Neuronal stem cell (in vitro differentiated cells): Measurements from ENCODE around the gene RAB17.
A peak's percentile ranks its signal among the peaks of the same experiment; 100 is the strongest.

Experiments
- DNase-seq: peaks from one replicate; pipeline ENCODE4 v3.0.0-alpha.2; 2013; ENCODE audit warnings: low spot score
- H2AFZ ChIP-seq: one replicate; pipeline ENCODE4 v1.6.1; 2013; ENCODE audit warnings: mild to moderate bottlenecking, low read length, inconsistent platforms
- H2AK5ac ChIP-seq: 2 replicates; pipeline ENCODE4 v1.6.1; 2013; ENCODE audit warnings: low read depth, mild to moderate bottlenecking, inconsistent platforms, low read length, moderate library complexity, mixed read lengths
- H2BK120ac ChIP-seq: 2 replicates; pipeline ENCODE4 v1.6.1; 2013; ENCODE audit warnings: low read depth, mild to moderate bottlenecking, inconsistent platforms, low read length, moderate library complexity, mixed read lengths
- H2BK12ac ChIP-seq: one replicate; pipeline ENCODE4 v1.6.1; 2013; ENCODE audit warnings: low read length, inconsistent platforms
- H2BK15ac ChIP-seq: 2 replicates; pipeline ENCODE4 v1.6.1; 2013; ENCODE audit warnings: mild to moderate bottlenecking, low read length, inconsistent platforms, mixed read lengths
- H2BK5ac ChIP-seq: one replicate; pipeline ENCODE4 v1.6.1; 2013; ENCODE audit warnings: inconsistent platforms, mild to moderate bottlenecking, low read length, moderate library complexity
- H3K14ac ChIP-seq: one replicate; pipeline ENCODE4 v1.6.1; 2013; ENCODE audit warnings: low read length, inconsistent platforms
- H3K18ac ChIP-seq: 2 replicates; pipeline ENCODE4 v1.6.1; 2013; ENCODE audit warnings: low read length, inconsistent platforms
- H3K23ac ChIP-seq: 2 replicates; pipeline ENCODE4 v1.6.1; 2013; ENCODE audit warnings: low read depth, mild to moderate bottlenecking, mixed read lengths, low read length, inconsistent platforms; ENCODE audit not compliant: poor library complexity
- H3K27ac ChIP-seq: replicated peaks from 3 replicates; pipeline ENCODE4 v1.5.1; 2013; ENCODE audit warnings: low read length, inconsistent platforms
- H3K27me3 ChIP-seq, 3 experiments: 2 replicates each; pipeline ENCODE4 v1.6.1; 2013; ENCODE audit warnings: low read length in 3 of 3, mild to moderate bottlenecking in 2 of 3, inconsistent platforms in 1 of 3, low read depth in 1 of 3, mixed read lengths in 1 of 3, moderate library complexity in 1 of 3; ENCODE audit not compliant: control insufficient read depth in 3 of 3, insufficient read depth in 3 of 3
- H3K36me3 ChIP-seq, 2 donors: replicated peaks in 1 of 2; 2 replicates each; pipeline ENCODE4 v1.6.1; 2013; ENCODE audit warnings: low read length in 2 of 2; ENCODE audit not compliant: control insufficient read depth in 2 of 2, insufficient read depth in 2 of 2
- H3K4ac ChIP-seq: 2 replicates; pipeline ENCODE4 v1.6.1; 2013; ENCODE audit warnings: inconsistent platforms, mild to moderate bottlenecking, low read length, moderate library complexity
- H3K4me1 ChIP-seq, 2 donors: 1 replicate in 1 of 2; 2 replicates in 1 of 2; pipeline ENCODE4 v1.6.1; 2013; ENCODE audit warnings: low read length in 2 of 2, low read depth in 1 of 2; ENCODE audit not compliant: control insufficient read depth in 2 of 2, insufficient read depth in 1 of 2
- H3K4me2 ChIP-seq: one replicate; pipeline ENCODE4 v1.6.1; 2013; ENCODE audit warnings: mild to moderate bottlenecking, low read length, inconsistent platforms; ENCODE audit not compliant: insufficient read depth, poor library complexity, severe bottlenecking
- H3K4me3 ChIP-seq, 2 donors: 2 replicates each; pipeline ENCODE4 v1.5.1; 2013; ENCODE audit warnings: low read length in 2 of 2, mild to moderate bottlenecking in 2 of 2, inconsistent platforms in 1 of 2, moderate library complexity in 1 of 2
- H3K79me1 ChIP-seq: one replicate; pipeline ENCODE4 v1.6.1; 2013; ENCODE audit warnings: low read depth, mild to moderate bottlenecking, inconsistent platforms, low read length, moderate library complexity
- H3K9ac ChIP-seq: one replicate; pipeline ENCODE4 v1.6.1; 2013; ENCODE audit warnings: mild to moderate bottlenecking, low read depth, low read length, inconsistent platforms; ENCODE audit not compliant: poor library complexity
- H3K9me3 ChIP-seq, 2 donors: replicated peaks in 1 of 2; 2 replicates each; pipeline versions ENCODE3 to v1.6.1; 2013; ENCODE audit warnings: low read length in 2 of 2, mild to moderate bottlenecking in 2 of 2, inconsistent platforms in 1 of 2, low read depth in 1 of 2, mixed read lengths in 1 of 2, moderate library complexity in 1 of 2; ENCODE audit not compliant: control insufficient read depth in 2 of 2, insufficient read depth in 1 of 2
- H4K8ac ChIP-seq: one replicate; pipeline ENCODE4 v1.6.1; 2013; ENCODE audit warnings: low read depth, mild to moderate bottlenecking, inconsistent platforms, low read length, moderate library complexity
- H4K91ac ChIP-seq: one replicate; pipeline ENCODE4 v1.6.1; 2013; ENCODE audit warnings: low read length, low read depth, mild to moderate bottlenecking, inconsistent platforms; ENCODE audit not compliant: poor library complexity
- WGBS, 2 donors: extraction: QIAGEN DNeasy Blood & Tissue Kit; methylation state at CpG; one replicate each; pipeline ENCODE4 v1.1.7; 2013; ENCODE audit warnings: missing lambda C conversion rate in 2 of 2, mixed read lengths in 1 of 2; ENCODE audit not compliant: insufficient read length in 2 of 2, insufficient replicate concordance in 1 of 2; ENCODE audit errors: extremely low coverage in 2 of 2; 5-methylcytosine and 5-hydroxymethylcytosine counted together

RAB17 gene

GRCh38 chr2:237631007-237631785 lies 40.7 kb upstream of the RAB17 start:
- Histone ChIP-seq H2BK5ac (no peak overlapping the region), H3K27ac (no peak overlapping the region), H3K23ac (peak overlapping the region; percentile 69), H2BK120ac (no peak overlapping the region), H2BK12ac (no peak overlapping the region), H3K4me1 (peaks cover 3 to 9% of the 10 kb centered on the region in 2 donors), H3K36me3 (peaks cover 2 to 34% of the 10 kb centered on the region in 2 donors), H4K91ac (no peak overlapping the region), H3K14ac (no peak overlapping the region), H3K9me3 (peaks cover 0 to 18% of the 10 kb centered on the region in 2 donors), H3K79me1 (peaks cover 2% of the 10 kb centered on the region), H3K9ac (no peak overlapping the region), H3K4me3 (no peak overlapping the region), H3K4ac (no peak overlapping the region), H2BK15ac (no peak overlapping the region), H4K8ac (no peak overlapping the region), H2AFZ (no peak overlapping the region), H2AK5ac (no peak overlapping the region), H3K4me2 (no peak overlapping the region), H3K27me3 (peaks cover 4 to 21% (median 8%) of the 10 kb centered on the region in 3 experiments), H3K18ac (no peak overlapping the region)
- WGBS, 2 donors: no CpG with 5 or more reads among the region's 14 CpGs
- no peak for DNase-seq

GRCh38 chr2:237630216-237631000 lies 39.9 kb upstream of the RAB17 start:
- WGBS, 2 donors: no CpG with 5 or more reads among the region's 12 CpGs

GRCh38 chr2:237629739-237630138 lies 39.2 kb upstream of the RAB17 start:
- no peak overlapping the region for H2AFZ ChIP-seq
- H4K8ac ChIP-seq: no peak overlapping the region
- H3K4me2 ChIP-seq: no peak overlapping the region
- H3K18ac ChIP-seq: no peak overlapping the region
- peaks cover 4 to 31% (median 11%) of the 10 kb centered on the region in 3 experiments for H3K27me3 ChIP-seq
- no peak for DNase-seq
- no peak overlapping the region for H2BK12ac ChIP-seq
- peaks cover 0 to 15% of the 10 kb centered on the region in 2 donors for H3K9me3 ChIP-seq
- no peak overlapping the region for H2BK15ac ChIP-seq
- H4K91ac ChIP-seq: no peak overlapping the region
- no peak overlapping the region for H2AK5ac ChIP-seq
- H3K27ac ChIP-seq: no peak overlapping the region
- peaks cover 2 to 34% of the 10 kb centered on the region in 2 donors for H3K36me3 ChIP-seq
- peaks cover 2% of the 10 kb centered on the region for H3K79me1 ChIP-seq
- H3K14ac ChIP-seq: no peak overlapping the region
- H2BK120ac ChIP-seq: no peak overlapping the region
- H3K4me1 ChIP-seq: peaks cover 8 to 9% of the 10 kb centered on the region in 2 donors
- no peak overlapping the region for H3K9ac ChIP-seq
- no peak overlapping the region for H3K23ac ChIP-seq
- no peak overlapping the region for H3K4me3 ChIP-seq
- H2BK5ac ChIP-seq: no peak overlapping the region
- WGBS, 2 donors: no CpG with 5 or more reads among the region's 8 CpGs
- no peak overlapping the region for H3K4ac ChIP-seq

More at GRCh38 chr2:237630216-237631000, 39.9 kb upstream of the RAB17 start:
- Histone ChIP-seq H3K18ac (no peak overlapping the region), H3K4me3 (no peak overlapping the region), H2BK12ac (no peak overlapping the region), H3K4me2 (no peak overlapping the region), H2BK120ac (no peak overlapping the region), H2AFZ (no peak overlapping the region), H3K23ac (peak overlapping the region; percentile 47), H4K8ac (no peak overlapping the region), H3K4me1 (peaks cover 4 to 9% of the 10 kb centered on the region in 2 donors), H2AK5ac (no peak overlapping the region), H3K36me3 (peaks cover 2 to 34% of the 10 kb centered on the region in 2 donors), H3K14ac (no peak overlapping the region), H3K79me1 (peaks cover 2% of the 10 kb centered on the region), H3K4ac (no peak overlapping the region), H3K9me3 (peaks cover 0 to 18% of the 10 kb centered on the region in 2 donors), H3K27me3 (peaks cover 4 to 29% (median 8%) of the 10 kb centered on the region in 3 experiments), H2BK15ac (no peak overlapping the region), H4K91ac (no peak overlapping the region), H3K27ac (no peak overlapping the region), H3K9ac (no peak overlapping the region), H2BK5ac (no peak overlapping the region)
- DNase-seq: no peak

GRCh38 chr2:237629188-237629534 lies 38.6 kb upstream of the RAB17 start:
- Histone ChIP-seq H2AFZ (no peak overlapping the region), H2BK120ac (no peak overlapping the region), H3K9me3 (peaks cover 0 to 9% of the 10 kb centered on the region in 2 donors), H4K8ac (no peak overlapping the region), H3K27ac (no peak overlapping the region), H3K14ac (no peak overlapping the region), H2BK5ac (no peak overlapping the region), H3K36me3 (peaks cover 2 to 34% of the 10 kb centered on the region in 2 donors), H3K4me2 (no peak overlapping the region), H2BK12ac (no peak overlapping the region), H2AK5ac (no peak overlapping the region), H3K23ac (no peak overlapping the region), H3K9ac (no peak overlapping the region), H3K27me3 (peaks cover 4 to 31% (median 15%) of the 10 kb centered on the region in 3 experiments), H3K79me1 (peaks cover 2% of the 10 kb centered on the region), H3K4me1 (peaks cover 8 to 9% of the 10 kb centered on the region in 2 donors), H2BK15ac (no peak overlapping the region), H3K4ac (no peak overlapping the region), H3K4me3 (no peak overlapping the region), H4K91ac (no peak overlapping the region), H3K18ac (no peak overlapping the region)
- WGBS, 2 donors: no CpG with 5 or more reads among the region's 1 CpG
- no peak for DNase-seq
